ENCODE data around the gene DAND5.

The DAND5 gene

GRCh38 chr19:12939975-12940423, 29.4 kb upstream of the DAND5 start:
- no peaks in the 10 kb centered on the region for H3K27me3 ChIP-seq (ENCODE audit: insufficient read depth, insufficient read length)
- DNase-seq (ENCODE audit: low read depth, low spot score) = no peak
- TF ChIP-seq ZNF274 (IDR thresholded peaks at IDR 0.05; ENCODE audit: low read depth, low read length) (no peak), SUZ12 (IDR thresholded peaks at IDR 0.05; ENCODE audit: extremely low read depth, insufficient read depth, insufficient read length) (no peak), YY1 (IDR thresholded peaks at IDR 0.05; ENCODE audit: insufficient read depth, insufficient read length) (no peak)
- H3K4me1 ChIP-seq (ENCODE audit: insufficient read depth, insufficient read length) = peaks cover 11% of the 10 kb centered on the region
- peaks cover 60% of the 10 kb centered on the region for H3K36me3 ChIP-seq (ENCODE audit: insufficient read depth, insufficient read length, low read length)
- peak overlapping the region; percentile 58 for H3K9ac ChIP-seq (ENCODE audit: insufficient read length, low read depth)
- peak overlapping the region; percentile 79 for H3K4me3 ChIP-seq (ENCODE audit: insufficient read length, low read depth)
- no peaks in the 10 kb centered on the region for H3K9me3 ChIP-seq (ENCODE audit: insufficient read depth, low read length)

GRCh38 chr19:12940897-12941296, 28.5 kb upstream of the DAND5 start:
- Histone ChIP-seq H3K9me3 (ENCODE audit: insufficient read depth, low read length) (no peaks in the 10 kb centered on the region), H3K36me3 (ENCODE audit: insufficient read depth, insufficient read length, low read length) (peaks cover 62% of the 10 kb centered on the region), H3K9ac (ENCODE audit: insufficient read length, low read depth) (peak overlapping the region; percentile 53), H3K4me1 (ENCODE audit: insufficient read depth, insufficient read length) (peaks cover 11% of the 10 kb centered on the region), H3K27me3 (ENCODE audit: insufficient read depth, insufficient read length) (no peaks in the 10 kb centered on the region), H3K4me3 (ENCODE audit: insufficient read length, low read depth) (no peak overlapping the region)
- DNase-seq (ENCODE audit: low read depth, low spot score) = no peak
- no peak for TF ChIP-seq ZNF274 (IDR thresholded peaks at IDR 0.05; ENCODE audit: low read depth, low read length)

- Histone ChIP-seq H3K9me3 (ENCODE audit: insufficient read depth, low read length) (no peaks in the 10 kb centered on the region), H3K9ac (ENCODE audit: insufficient read length, low read depth) (no peak overlapping the region), H3K4me3 (ENCODE audit: insufficient read length, low read depth) (no peak overlapping the region), H3K4me1 (ENCODE audit: insufficient read depth, insufficient read length) (peaks cover 23% of the 10 kb centered on the region), H3K36me3 (ENCODE audit: insufficient read depth, insufficient read length, low read length) (peaks cover 78% of the 10 kb centered on the region), H3K27me3 (ENCODE audit: insufficient read depth, insufficient read length) (no peaks in the 10 kb centered on the region)
- DNase-seq (ENCODE audit: low read depth, low spot score) = no peak
- TF ChIP-seq SUZ12 (IDR thresholded peaks at IDR 0.05; ENCODE audit: extremely low read depth, insufficient read depth, insufficient read length) (no peak), ZNF274 (IDR thresholded peaks at IDR 0.05; ENCODE audit: low read depth, low read length) (no peak), YY1 (IDR thresholded peaks at IDR 0.05; ENCODE audit: insufficient read depth, insufficient read length) (no peak)
Measured at GRCh38 chr19:12943437-12944044, 25.8 kb upstream of the DAND5 start.

- peaks cover 80% of the 10 kb centered on the region for H3K36me3 ChIP-seq (ENCODE audit: insufficient read depth, insufficient read length, low read length)
- H3K4me1 ChIP-seq (ENCODE audit: insufficient read depth, insufficient read length) = peaks cover 23% of the 10 kb centered on the region
Measured at GRCh38 chr19:12944104-12944674, 25.2 kb upstream of the DAND5 start.

GRCh38 chr19:12945479-12946091, 23.8 kb upstream of the DAND5 start, which contains the start of gene RAD23A:
Gene RAD23A, plus strand, starts transcription at chr19:12945862. Its CDS starts 87 bp downstream, at chr19:12945949.
- H3K4me3 ChIP-seq (ENCODE audit: insufficient read length, low read depth) = peak within 1 kb of the TSS; percentile 81
- H3K36me3 ChIP-seq (ENCODE audit: insufficient read depth, insufficient read length, low read length) = peaks cover 79% of the 10 kb centered on the region
- H3K9ac ChIP-seq (ENCODE audit: insufficient read length, low read depth) = peak within 1 kb of the TSS; percentile 92
- TF ChIP-seq SUZ12 (IDR thresholded peaks at IDR 0.05; ENCODE audit: extremely low read depth, insufficient read depth, insufficient read length) (no peak), ZNF274 (IDR thresholded peaks at IDR 0.05; ENCODE audit: low read depth, low read length) (no peak), YY1 (IDR thresholded peaks at IDR 0.05; ENCODE audit: insufficient read depth, insufficient read length) (peak; percentile 92)
- H3K9me3 ChIP-seq (ENCODE audit: insufficient read depth, low read length) = no peaks in the 10 kb centered on the region
- DNase-seq (ENCODE audit: low read depth, low spot score) = peak; percentile 98
- H3K4me1 ChIP-seq (ENCODE audit: insufficient read depth, insufficient read length) = peaks cover 14% of the 10 kb centered on the region
- no peaks in the 10 kb centered on the region for H3K27me3 ChIP-seq (ENCODE audit: insufficient read depth, insufficient read length)

More at GRCh38 chr19:12944104-12944674, 25.2 kb upstream of the DAND5 start:
- no peaks in the 10 kb centered on the region for H3K9me3 ChIP-seq (ENCODE audit: insufficient read depth, low read length)
- no peak overlapping the region for H3K4me3 ChIP-seq (ENCODE audit: insufficient read length, low read depth)
- no peak for TF ChIP-seq ZNF274 (IDR thresholded peaks at IDR 0.05; ENCODE audit: low read depth, low read length)
- no peak for TF ChIP-seq YY1 (IDR thresholded peaks at IDR 0.05; ENCODE audit: insufficient read depth, insufficient read length)
- no peak for TF ChIP-seq SUZ12 (IDR thresholded peaks at IDR 0.05; ENCODE audit: extremely low read depth, insufficient read depth, insufficient read length)
- no peak for DNase-seq (ENCODE audit: low read depth, low spot score)
- no peaks in the 10 kb centered on the region for H3K27me3 ChIP-seq (ENCODE audit: insufficient read depth, insufficient read length)
- H3K9ac ChIP-seq (ENCODE audit: insufficient read length, low read depth) = no peak overlapping the region

GRCh38 chr19:12946092-12946721, 23.2 kb upstream of the DAND5 start:
- peaks cover 12% of the 10 kb centered on the region for H3K4me1 ChIP-seq (ENCODE audit: insufficient read depth, insufficient read length)
- no peak for TF ChIP-seq SUZ12 (IDR thresholded peaks at IDR 0.05; ENCODE audit: extremely low read depth, insufficient read depth, insufficient read length)
- peak overlapping the region; percentile 81 for H3K4me3 ChIP-seq (ENCODE audit: insufficient read length, low read depth)
- DNase-seq (ENCODE audit: low read depth, low spot score) = peak; percentile 77
- peak overlapping the region; percentile 92 for H3K9ac ChIP-seq (ENCODE audit: insufficient read length, low read depth)
- peaks cover 79% of the 10 kb centered on the region for H3K36me3 ChIP-seq (ENCODE audit: insufficient read depth, insufficient read length, low read length)
- H3K9me3 ChIP-seq (ENCODE audit: insufficient read depth, low read length) = no peaks in the 10 kb centered on the region
- H3K27me3 ChIP-seq (ENCODE audit: insufficient read depth, insufficient read length) = no peaks in the 10 kb centered on the region

Data from NT2/D1 (cell line).